SU-DHL-6 (cell line): ENCODE measurements around the gene ANXA9.

Experiments
- EZH2phosphoT487 ChIP-seq: fragments of 200-600 bp; sonication (generic), shearing (Covaris generic); conservative IDR thresholded peaks from 2 replicates; pipeline ENCODE4 v1.6.1; 2018; ENCODE audit warnings: mild to moderate bottlenecking, antibody characterized with exemption, low read length, moderate library complexity, mixed read lengths
- TF ChIP-seq, protein P1 (sequence below): fragments of 200-600 bp; sonication (generic); IDR thresholded peaks from one replicate; pipeline ENCODE4 v1.5.1; 2017; ENCODE audit warnings: antibody characterized with exemption, mild to moderate bottlenecking, low read length, moderate library complexity; ENCODE audit not compliant: insufficient read depth, poor library complexity, severe bottlenecking

GRCh38 chr1:151032164-151032563, 50.1 kb downstream of the ANXA9 start:
- TF ChIP-seq, protein P1, sequence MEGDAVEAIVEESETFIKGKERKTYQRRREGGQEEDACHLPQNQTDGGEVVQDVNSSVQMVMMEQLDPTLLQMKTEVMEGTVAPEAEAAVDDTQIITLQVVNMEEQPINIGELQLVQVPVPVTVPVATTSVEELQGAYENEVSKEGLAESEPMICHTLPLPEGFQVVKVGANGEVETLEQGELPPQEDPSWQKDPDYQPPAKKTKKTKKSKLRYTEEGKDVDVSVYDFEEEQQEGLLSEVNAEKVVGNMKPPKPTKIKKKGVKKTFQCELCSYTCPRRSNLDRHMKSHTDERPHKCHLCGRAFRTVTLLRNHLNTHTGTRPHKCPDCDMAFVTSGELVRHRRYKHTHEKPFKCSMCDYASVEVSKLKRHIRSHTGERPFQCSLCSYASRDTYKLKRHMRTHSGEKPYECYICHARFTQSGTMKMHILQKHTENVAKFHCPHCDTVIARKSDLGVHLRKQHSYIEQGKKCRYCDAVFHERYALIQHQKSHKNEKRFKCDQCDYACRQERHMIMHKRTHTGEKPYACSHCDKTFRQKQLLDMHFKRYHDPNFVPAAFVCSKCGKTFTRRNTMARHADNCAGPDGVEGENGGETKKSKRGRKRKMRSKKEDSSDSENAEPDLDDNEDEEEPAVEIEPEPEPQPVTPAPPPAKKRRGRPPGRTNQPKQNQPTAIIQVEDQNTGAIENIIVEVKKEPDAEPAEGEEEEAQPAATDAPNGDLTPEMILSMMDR, result no peak
- TF ChIP-seq EZH2phosphoT487, result no peak
